Measurements from ENCODE around the gene FBXW11.

The FBXW11 gene

DNA sequence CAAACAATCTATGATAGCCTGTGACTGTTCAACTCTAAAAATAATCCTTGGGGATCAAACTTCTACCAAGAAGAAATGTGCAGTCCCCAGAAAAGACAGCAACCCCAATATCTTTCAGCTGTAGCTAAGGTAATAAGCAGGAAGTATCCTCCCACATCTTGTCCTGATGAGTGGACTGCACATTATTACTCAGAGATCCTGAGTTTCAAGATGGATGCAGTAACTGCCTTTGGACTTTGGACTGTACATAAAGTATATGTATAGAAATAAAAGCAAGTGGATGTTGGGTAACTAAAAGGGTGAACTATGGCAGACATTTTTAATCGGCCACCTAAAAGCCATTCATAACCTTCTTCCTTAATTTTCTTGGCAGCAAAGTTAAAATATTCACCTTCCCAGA lies 175.8 kb downstream of the FBXW11 start:
- no peak for TF ChIP-seq ZFX (IDR thresholded peaks at IDR 0.05; ENCODE audit: borderline replicate concordance)
- TF ChIP-seq, protein P1, sequence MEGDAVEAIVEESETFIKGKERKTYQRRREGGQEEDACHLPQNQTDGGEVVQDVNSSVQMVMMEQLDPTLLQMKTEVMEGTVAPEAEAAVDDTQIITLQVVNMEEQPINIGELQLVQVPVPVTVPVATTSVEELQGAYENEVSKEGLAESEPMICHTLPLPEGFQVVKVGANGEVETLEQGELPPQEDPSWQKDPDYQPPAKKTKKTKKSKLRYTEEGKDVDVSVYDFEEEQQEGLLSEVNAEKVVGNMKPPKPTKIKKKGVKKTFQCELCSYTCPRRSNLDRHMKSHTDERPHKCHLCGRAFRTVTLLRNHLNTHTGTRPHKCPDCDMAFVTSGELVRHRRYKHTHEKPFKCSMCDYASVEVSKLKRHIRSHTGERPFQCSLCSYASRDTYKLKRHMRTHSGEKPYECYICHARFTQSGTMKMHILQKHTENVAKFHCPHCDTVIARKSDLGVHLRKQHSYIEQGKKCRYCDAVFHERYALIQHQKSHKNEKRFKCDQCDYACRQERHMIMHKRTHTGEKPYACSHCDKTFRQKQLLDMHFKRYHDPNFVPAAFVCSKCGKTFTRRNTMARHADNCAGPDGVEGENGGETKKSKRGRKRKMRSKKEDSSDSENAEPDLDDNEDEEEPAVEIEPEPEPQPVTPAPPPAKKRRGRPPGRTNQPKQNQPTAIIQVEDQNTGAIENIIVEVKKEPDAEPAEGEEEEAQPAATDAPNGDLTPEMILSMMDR (IDR thresholded peaks at IDR 0.05): no peak
- H3K27ac ChIP-seq: no peak overlapping the region

DNA sequence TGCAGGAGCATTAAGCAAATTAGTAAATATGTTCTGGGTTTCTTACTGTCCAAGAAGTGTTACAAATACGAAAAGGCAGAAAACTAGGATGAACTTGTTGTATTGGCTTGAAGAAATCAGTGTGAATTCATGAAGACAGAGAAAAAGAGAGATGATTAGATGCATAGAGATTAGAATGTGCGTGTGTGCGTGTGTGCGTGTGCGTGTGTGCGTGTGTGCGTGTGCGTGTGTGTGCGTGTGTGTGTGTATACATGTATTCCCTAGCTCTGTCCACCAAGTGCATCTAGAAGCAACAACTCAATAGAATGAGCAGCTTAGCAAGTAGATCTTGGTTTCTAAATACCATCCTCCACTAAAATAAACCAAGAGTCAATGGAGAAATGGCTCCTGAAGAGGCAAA lies 179.3 kb downstream of the FBXW11 start:
- H3K27ac ChIP-seq: no peak overlapping the region
- TF ChIP-seq, protein P1 (IDR thresholded peaks at IDR 0.05): no peak
- no peak for TF ChIP-seq ZFX (IDR thresholded peaks at IDR 0.05; ENCODE audit: borderline replicate concordance)

DNA sequence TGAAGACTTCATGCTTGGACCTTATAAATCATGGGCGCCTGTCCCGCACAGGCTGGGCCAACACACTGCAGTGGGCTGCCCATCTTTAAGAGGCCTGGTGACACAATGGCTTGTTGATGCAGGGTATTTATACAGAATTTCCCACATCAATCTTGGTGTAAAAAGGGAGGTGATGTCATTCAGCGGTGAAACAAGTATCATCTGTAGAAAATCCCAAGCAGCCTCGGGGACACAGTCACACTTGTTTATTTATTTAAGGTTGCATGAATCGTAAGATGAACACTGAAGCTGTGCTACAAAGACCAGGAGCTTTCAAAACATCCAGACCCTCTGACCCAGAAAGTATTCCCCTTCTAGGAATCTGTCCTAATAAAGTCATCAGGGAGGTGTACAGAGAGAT lies 180.3 kb downstream of the FBXW11 start:
- no peak for TF ChIP-seq ZFX (IDR thresholded peaks at IDR 0.05; ENCODE audit: borderline replicate concordance)
- TF ChIP-seq, protein P1 (IDR thresholded peaks at IDR 0.05): no peak
- H3K27ac ChIP-seq: no peak overlapping the region

DNA sequence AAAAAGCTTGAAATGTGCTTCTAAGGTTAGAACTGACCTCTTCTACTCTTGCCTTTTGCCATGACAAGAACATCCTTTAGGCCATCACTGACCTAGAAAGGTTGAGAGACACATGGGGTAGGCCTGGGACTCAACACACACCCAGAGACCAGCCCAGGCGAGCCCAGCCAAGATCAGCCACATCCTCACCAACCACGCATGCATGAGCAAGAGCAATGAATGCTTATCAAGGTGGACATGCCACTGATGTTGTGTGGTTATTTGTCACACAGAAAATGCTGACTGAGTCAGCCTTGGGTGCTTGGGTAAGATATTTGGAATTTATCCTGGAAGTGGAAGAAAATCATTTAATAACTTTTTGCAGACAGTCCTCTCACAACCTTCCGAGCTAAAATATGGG lies 181.4 kb downstream of the FBXW11 start:
- no peak overlapping the region for H3K27ac ChIP-seq

DNA sequence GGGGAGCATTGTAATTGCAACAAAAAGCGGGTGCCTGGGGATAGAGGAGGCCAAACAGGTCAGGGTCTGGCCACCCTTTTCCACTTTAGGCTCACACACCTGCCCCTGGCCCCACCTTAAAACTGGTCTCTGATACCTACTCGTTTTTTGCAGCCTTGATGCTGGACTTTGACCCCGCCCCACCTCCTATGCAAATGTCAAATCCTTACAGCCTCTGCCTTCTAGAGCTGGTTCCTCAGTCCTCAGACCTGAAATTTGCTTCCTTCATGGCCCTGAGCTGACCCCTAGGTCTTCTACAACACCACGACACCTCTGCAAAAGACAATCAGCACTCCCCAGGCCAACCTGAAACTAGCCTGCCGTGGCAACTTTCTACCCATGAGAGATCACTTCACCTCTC lies 183.2 kb downstream of the FBXW11 start:
- TF ChIP-seq, protein P1 (IDR thresholded peaks at IDR 0.05): no peak
- no peak for TF ChIP-seq ZFX (IDR thresholded peaks at IDR 0.05; ENCODE audit: borderline replicate concordance)
- peak overlapping the region; percentile 50 for H3K27ac ChIP-seq

More for the DNA sequence above, 181.4 kb downstream of the FBXW11 start:
- TF ChIP-seq ZFX (IDR thresholded peaks at IDR 0.05; ENCODE audit: borderline replicate concordance): no peak
- TF ChIP-seq, protein P1 (IDR thresholded peaks at IDR 0.05): no peak

GRCh38 chr5:171821286-171821685 lies 185.2 kb downstream of the FBXW11 start:
- TF ChIP-seq, protein P1 (IDR thresholded peaks at IDR 0.05): no peak
- TF ChIP-seq ZFX (IDR thresholded peaks at IDR 0.05; ENCODE audit: borderline replicate concordance): no peak
- H3K27ac ChIP-seq: no peak overlapping the region

- TF ChIP-seq ZFX (IDR thresholded peaks at IDR 0.05; ENCODE audit: borderline replicate concordance): no peak
- TF ChIP-seq, protein P1 (IDR thresholded peaks at IDR 0.05): no peak
- H3K27ac ChIP-seq: no peak overlapping the region
Measured at GRCh38 chr5:171820561-171820960, 185.9 kb downstream of the FBXW11 start.
